ENCODE results near the gene SSTR3.

DNA sequence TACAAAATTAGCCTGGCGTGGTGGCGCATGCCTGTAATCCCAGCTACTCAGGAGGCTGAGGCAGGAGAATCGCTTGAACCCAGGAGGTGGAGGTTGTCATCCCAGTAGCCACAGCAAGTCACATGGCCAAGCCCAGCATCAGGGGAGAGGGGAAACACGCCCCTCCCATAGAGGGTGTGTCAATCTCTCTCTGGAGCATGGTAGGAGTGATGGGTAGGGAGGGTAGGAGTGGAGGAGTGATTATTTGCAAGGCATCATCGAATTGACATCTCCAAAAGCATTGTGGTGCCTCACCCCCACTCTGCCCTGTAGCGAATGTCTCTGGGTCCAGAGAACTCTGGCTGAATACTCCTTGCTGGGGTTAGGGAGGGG, 6.1 kb upstream of the SSTR3 start:
- no peak for TF ChIP-seq POLR2A (IDR thresholded peaks at IDR 0.05)
- TF ChIP-seq, protein P1, sequence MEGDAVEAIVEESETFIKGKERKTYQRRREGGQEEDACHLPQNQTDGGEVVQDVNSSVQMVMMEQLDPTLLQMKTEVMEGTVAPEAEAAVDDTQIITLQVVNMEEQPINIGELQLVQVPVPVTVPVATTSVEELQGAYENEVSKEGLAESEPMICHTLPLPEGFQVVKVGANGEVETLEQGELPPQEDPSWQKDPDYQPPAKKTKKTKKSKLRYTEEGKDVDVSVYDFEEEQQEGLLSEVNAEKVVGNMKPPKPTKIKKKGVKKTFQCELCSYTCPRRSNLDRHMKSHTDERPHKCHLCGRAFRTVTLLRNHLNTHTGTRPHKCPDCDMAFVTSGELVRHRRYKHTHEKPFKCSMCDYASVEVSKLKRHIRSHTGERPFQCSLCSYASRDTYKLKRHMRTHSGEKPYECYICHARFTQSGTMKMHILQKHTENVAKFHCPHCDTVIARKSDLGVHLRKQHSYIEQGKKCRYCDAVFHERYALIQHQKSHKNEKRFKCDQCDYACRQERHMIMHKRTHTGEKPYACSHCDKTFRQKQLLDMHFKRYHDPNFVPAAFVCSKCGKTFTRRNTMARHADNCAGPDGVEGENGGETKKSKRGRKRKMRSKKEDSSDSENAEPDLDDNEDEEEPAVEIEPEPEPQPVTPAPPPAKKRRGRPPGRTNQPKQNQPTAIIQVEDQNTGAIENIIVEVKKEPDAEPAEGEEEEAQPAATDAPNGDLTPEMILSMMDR (IDR thresholded peaks at IDR 0.05), result no peak

Measured in testis (tissue), 2 donors.